Suprapubic skin (tissue), 4 donors: Measurements from ENCODE around the gene KRT40.

Experiments used
- CTCF ChIP-seq, 2 donors: fragments of 200-600 bp in 1 of 2; fragments of 450-650 bp in 1 of 2; sonication (generic) in 1 of 2; IDR thresholded peaks; one replicate each; pipeline ENCODE4 v1.5.1; 2016 to 2019; ENCODE audit warnings: antibody characterized with exemption in 2 of 2, mild to moderate bottlenecking in 1 of 2, moderate library complexity in 1 of 2
- EP300 ChIP-seq: sonication (generic); formaldehyde crosslinking; IDR thresholded peaks from one replicate; pipeline ENCODE4 v1.6.1; 2017; ENCODE audit warnings: antibody characterized with exemption
- POLR2A ChIP-seq, 2 donors: fragments of 450-650 bp; IDR thresholded peaks; one replicate each; pipeline ENCODE4 v1.6.1; 2017; ENCODE audit warnings: antibody characterized with exemption in 2 of 2, mild to moderate bottlenecking in 2 of 2, moderate library complexity in 2 of 2
- POLR2AphosphoS5 ChIP-seq, 3 donors: sonication (generic); formaldehyde crosslinking; IDR thresholded peaks; one replicate each; pipeline ENCODE4 v1.6.1; 2017; ENCODE audit warnings: antibody characterized with exemption in 3 of 3

DNA sequence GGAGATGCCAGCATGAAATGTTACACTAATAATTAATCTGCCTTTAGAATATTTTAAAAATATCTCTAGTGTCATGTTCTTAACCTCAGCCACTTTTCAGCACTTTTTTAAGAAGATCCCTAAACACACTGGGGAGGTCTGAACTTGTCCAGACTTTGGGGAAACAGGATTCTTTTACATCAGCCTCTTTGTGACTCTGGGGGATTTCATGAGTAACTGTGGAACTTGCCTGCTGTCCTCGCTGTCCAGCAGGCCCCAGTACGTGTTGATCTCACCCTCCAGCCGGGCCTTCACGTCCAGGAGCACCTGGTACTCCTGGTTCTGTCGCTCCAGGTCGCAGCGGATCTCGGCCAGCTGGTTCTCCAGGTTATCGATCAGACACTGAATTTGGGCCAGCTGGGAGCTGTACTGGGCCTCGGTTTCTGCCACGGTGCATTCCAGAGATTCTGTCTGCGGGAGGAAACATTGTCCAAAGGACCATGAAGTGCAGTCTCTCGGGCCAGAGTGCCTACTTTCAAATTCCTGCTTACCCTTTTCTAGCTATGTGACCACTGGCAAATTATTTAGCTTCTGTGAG, 5.5 kb downstream of the KRT40 start:
- TF ChIP-seq CTCF (IDR thresholded peaks at IDR 0.05) (no peak), POLR2A (IDR thresholded peaks at IDR 0.05) (no peak), POLR2AphosphoS5 (IDR thresholded peaks at IDR 0.05) (no peak), EP300 (no peak)
